ENCODE data around the gene REV1. TPM values are rescaled to one million over a fixed set of nuclear protein-coding genes. Genes with fewer than 3 reads are reported as not detected.
A peak's percentile ranks its signal among the peaks of the same experiment; 100 is the strongest.

The REV1 gene
- total RNA-seq, 1 experiment from 2014 or later: 38.7 TPM

DNA sequence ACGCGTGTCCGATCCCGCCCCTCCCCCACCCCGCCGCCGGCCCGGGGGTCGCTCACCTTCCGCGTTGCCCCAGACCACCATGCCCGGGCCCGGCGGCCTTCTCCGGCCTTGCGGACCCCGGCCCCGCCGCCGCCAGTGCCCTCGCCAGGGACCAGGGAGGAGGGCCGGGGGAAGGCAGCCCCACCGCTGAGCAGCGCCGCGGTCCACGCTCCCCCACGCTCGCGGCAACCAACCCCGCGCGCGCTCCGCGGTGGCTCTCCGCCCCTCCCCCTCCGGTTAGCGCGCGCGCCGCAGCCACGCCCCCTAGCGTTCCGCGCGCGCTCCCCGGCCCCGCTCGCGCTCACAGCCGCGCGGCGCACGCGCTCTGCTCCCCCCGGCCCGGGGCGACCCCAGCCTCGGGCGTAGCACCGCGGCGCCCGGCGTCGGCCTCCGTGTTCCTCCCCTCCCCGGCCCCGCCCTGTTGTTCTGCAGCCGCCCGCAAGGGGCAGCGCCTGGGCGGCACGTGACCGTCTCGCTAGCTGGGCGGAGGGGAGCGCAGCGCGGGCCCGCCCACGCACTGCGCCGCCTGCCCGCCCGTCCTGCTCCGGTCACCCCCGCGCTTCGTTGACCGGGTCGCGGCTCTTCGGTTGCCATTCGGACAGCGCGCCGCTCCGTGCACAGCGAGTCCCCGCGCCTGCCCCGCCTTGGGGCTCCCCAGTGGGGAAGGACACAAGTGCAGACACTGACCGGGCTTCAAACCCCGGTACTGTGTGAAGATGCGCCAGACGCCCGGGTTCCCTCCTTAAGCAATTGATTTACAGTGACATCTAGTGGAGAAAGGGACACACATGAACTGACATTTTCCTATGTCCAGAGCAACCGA, at the start of gene REV1 (continued):
- peak; percentile 21; the same call in 1 of the 2 replicates for TF ChIP-seq NFYB (CRISPR knock-in tag; conservative IDR thresholded peaks at IDR 0.05; ENCODE audit: low read depth)
- no peak for TF ChIP-seq ATF1 (CRISPR knock-in tag; IDR thresholded peaks at IDR 0.05)
- TF ChIP-seq, protein P1, sequence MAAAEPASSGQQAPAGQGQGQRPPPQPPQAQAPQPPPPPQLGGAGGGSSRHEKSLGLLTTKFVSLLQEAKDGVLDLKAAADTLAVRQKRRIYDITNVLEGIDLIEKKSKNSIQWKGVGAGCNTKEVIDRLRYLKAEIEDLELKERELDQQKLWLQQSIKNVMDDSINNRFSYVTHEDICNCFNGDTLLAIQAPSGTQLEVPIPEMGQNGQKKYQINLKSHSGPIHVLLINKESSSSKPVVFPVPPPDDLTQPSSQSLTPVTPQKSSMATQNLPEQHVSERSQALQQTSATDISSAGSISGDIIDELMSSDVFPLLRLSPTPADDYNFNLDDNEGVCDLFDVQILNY (CRISPR knock-in tag; IDR thresholded peaks at IDR 0.05): peak; percentile 81; the same call in 1 of the 2 replicates
- TF ChIP-seq, protein P2, sequence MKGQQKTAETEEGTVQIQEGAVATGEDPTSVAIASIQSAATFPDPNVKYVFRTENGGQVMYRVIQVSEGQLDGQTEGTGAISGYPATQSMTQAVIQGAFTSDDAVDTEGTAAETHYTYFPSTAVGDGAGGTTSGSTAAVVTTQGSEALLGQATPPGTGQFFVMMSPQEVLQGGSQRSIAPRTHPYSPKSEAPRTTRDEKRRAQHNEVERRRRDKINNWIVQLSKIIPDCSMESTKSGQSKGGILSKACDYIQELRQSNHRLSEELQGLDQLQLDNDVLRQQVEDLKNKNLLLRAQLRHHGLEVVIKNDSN (CRISPR knock-in tag; IDR thresholded peaks at IDR 0.05): peak; percentile 97
- TF ChIP-seq, protein P3, sequence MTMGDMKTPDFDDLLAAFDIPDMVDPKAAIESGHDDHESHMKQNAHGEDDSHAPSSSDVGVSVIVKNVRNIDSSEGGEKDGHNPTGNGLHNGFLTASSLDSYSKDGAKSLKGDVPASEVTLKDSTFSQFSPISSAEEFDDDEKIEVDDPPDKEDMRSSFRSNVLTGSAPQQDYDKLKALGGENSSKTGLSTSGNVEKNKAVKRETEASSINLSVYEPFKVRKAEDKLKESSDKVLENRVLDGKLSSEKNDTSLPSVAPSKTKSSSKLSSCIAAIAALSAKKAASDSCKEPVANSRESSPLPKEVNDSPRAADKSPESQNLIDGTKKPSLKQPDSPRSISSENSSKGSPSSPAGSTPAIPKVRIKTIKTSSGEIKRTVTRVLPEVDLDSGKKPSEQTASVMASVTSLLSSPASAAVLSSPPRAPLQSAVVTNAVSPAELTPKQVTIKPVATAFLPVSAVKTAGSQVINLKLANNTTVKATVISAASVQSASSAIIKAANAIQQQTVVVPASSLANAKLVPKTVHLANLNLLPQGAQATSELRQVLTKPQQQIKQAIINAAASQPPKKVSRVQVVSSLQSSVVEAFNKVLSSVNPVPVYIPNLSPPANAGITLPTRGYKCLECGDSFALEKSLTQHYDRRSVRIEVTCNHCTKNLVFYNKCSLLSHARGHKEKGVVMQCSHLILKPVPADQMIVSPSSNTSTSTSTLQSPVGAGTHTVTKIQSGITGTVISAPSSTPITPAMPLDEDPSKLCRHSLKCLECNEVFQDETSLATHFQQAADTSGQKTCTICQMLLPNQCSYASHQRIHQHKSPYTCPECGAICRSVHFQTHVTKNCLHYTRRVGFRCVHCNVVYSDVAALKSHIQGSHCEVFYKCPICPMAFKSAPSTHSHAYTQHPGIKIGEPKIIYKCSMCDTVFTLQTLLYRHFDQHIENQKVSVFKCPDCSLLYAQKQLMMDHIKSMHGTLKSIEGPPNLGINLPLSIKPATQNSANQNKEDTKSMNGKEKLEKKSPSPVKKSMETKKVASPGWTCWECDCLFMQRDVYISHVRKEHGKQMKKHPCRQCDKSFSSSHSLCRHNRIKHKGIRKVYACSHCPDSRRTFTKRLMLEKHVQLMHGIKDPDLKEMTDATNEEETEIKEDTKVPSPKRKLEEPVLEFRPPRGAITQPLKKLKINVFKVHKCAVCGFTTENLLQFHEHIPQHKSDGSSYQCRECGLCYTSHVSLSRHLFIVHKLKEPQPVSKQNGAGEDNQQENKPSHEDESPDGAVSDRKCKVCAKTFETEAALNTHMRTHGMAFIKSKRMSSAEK (CRISPR knock-in tag; IDR thresholded peaks at IDR 0.05; ENCODE audit: borderline replicate concordance): no peak
- TF ChIP-seq ZNF317 (CRISPR knock-in tag; IDR thresholded peaks at IDR 0.05; ENCODE audit: borderline replicate concordance, low read depth): no peak
- no peak for TF ChIP-seq GRHL2 (CRISPR knock-in tag; IDR thresholded peaks at IDR 0.05; ENCODE audit: insufficient replicate concordance, severe bottlenecking)
- TF ChIP-seq SOX15 (CRISPR knock-in tag; IDR thresholded peaks at IDR 0.05): no peak
- TF ChIP-seq, protein P4, sequence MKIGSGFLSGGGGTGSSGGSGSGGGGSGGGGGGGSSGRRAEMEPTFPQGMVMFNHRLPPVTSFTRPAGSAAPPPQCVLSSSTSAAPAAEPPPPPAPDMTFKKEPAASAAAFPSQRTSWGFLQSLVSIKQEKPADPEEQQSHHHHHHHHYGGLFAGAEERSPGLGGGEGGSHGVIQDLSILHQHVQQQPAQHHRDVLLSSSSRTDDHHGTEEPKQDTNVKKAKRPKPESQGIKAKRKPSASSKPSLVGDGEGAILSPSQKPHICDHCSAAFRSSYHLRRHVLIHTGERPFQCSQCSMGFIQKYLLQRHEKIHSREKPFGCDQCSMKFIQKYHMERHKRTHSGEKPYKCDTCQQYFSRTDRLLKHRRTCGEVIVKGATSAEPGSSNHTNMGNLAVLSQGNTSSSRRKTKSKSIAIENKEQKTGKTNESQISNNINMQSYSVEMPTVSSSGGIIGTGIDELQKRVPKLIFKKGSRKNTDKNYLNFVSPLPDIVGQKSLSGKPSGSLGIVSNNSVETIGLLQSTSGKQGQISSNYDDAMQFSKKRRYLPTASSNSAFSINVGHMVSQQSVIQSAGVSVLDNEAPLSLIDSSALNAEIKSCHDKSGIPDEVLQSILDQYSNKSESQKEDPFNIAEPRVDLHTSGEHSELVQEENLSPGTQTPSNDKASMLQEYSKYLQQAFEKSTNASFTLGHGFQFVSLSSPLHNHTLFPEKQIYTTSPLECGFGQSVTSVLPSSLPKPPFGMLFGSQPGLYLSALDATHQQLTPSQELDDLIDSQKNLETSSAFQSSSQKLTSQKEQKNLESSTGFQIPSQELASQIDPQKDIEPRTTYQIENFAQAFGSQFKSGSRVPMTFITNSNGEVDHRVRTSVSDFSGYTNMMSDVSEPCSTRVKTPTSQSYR (CRISPR knock-in tag; IDR thresholded peaks at IDR 0.05): 0 out of 2 replicates have a peak, but pooled peaks have one; percentile 56
- TF ChIP-seq RORB (CRISPR knock-in tag; IDR thresholded peaks at IDR 0.05): no peak
- TF ChIP-seq OVOL2 (CRISPR knock-in tag; IDR thresholded peaks at IDR 0.05; ENCODE audit: borderline replicate concordance): no peak
- TF ChIP-seq, protein P5, sequence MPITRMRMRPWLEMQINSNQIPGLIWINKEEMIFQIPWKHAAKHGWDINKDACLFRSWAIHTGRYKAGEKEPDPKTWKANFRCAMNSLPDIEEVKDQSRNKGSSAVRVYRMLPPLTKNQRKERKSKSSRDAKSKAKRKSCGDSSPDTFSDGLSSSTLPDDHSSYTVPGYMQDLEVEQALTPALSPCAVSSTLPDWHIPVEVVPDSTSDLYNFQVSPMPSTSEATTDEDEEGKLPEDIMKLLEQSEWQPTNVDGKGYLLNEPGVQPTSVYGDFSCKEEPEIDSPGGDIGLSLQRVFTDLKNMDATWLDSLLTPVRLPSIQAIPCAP (CRISPR knock-in tag; IDR thresholded peaks at IDR 0.05): no peak
- TF ChIP-seq FOXP1 (CRISPR knock-in tag; IDR thresholded peaks at IDR 0.05; ENCODE audit: borderline replicate concordance): peak; percentile 63; the same call in 1 of the 2 replicates
- no peak for TF ChIP-seq ZNF416 (CRISPR knock-in tag; IDR thresholded peaks at IDR 0.05)
- TF ChIP-seq, protein P6, sequence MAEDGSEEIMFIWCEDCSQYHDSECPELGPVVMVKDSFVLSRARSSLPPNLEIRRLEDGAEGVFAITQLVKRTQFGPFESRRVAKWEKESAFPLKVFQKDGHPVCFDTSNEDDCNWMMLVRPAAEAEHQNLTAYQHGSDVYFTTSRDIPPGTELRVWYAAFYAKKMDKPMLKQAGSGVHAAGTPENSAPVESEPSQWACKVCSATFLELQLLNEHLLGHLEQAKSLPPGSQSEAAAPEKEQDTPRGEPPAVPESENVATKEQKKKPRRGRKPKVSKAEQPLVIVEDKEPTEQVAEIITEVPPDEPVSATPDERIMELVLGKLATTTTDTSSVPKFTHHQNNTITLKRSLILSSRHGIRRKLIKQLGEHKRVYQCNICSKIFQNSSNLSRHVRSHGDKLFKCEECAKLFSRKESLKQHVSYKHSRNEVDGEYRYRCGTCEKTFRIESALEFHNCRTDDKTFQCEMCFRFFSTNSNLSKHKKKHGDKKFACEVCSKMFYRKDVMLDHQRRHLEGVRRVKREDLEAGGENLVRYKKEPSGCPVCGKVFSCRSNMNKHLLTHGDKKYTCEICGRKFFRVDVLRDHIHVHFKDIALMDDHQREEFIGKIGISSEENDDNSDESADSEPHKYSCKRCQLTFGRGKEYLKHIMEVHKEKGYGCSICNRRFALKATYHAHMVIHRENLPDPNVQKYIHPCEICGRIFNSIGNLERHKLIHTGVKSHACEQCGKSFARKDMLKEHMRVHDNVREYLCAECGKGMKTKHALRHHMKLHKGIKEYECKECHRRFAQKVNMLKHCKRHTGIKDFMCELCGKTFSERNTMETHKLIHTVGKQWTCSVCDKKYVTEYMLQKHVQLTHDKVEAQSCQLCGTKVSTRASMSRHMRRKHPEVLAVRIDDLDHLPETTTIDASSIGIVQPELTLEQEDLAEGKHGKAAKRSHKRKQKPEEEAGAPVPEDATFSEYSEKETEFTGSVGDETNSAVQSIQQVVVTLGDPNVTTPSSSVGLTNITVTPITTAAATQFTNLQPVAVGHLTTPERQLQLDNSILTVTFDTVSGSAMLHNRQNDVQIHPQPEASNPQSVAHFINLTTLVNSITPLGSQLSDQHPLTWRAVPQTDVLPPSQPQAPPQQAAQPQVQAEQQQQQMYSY (CRISPR knock-in tag; IDR thresholded peaks at IDR 0.05): no peak
- TF ChIP-seq ZNF219 (CRISPR knock-in tag; IDR thresholded peaks at IDR 0.05; ENCODE audit: borderline replicate concordance): peak; percentile 74; the same call in 1 of the 2 replicates
- TF ChIP-seq ZNF671 (CRISPR knock-in tag; IDR thresholded peaks at IDR 0.05): no peak
- TF ChIP-seq ZNF232 (CRISPR knock-in tag; IDR thresholded peaks at IDR 0.05): peak; percentile 81; the same call in 1 of the 2 replicates
- TF ChIP-seq ESRRA (CRISPR knock-in tag; IDR thresholded peaks at IDR 0.05; ENCODE audit: borderline replicate concordance): 0 out of 2 replicates have a peak, but pooled peaks have one; percentile 61
- TF ChIP-seq, protein P7, sequence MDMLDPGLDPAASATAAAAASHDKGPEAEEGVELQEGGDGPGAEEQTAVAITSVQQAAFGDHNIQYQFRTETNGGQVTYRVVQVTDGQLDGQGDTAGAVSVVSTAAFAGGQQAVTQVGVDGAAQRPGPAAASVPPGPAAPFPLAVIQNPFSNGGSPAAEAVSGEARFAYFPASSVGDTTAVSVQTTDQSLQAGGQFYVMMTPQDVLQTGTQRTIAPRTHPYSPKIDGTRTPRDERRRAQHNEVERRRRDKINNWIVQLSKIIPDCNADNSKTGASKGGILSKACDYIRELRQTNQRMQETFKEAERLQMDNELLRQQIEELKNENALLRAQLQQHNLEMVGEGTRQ (CRISPR knock-in tag; IDR thresholded peaks at IDR 0.05): peak; percentile 99
- no peak; the same call in 1 of the 2 replicates for TF ChIP-seq ETV6 (CRISPR knock-in tag; IDR thresholded peaks at IDR 0.05)
- TF ChIP-seq MYBL2 (CRISPR knock-in tag; IDR thresholded peaks at IDR 0.05): peak; percentile 67; the same call in 1 of the 2 replicates
- peak; percentile 78 for TF ChIP-seq FOXK1 (CRISPR knock-in tag; IDR thresholded peaks at IDR 0.05)

Measured in WTC11 (cell line).